GM18502 (cell line): ENCODE data around the gene SNX17.
A peak's percentile ranks its signal among the peaks of the same experiment; 100 is the strongest.
"Not testable (repeated sequence)": the region's sequence is repeated elsewhere in the genome, so short reads cannot be mapped to it uniquely, and the experiment has no call there.

Experiments used
- ATAC-seq: cut with Tn5 transposase; IDR thresholded peaks from one replicate; pipeline ENCODE4 v1.9.1; 2021; ENCODE audit warnings: mild to moderate bottlenecking; ENCODE audit not compliant: unreplicated experiment, poor library complexity

SNX17 gene

DNA sequence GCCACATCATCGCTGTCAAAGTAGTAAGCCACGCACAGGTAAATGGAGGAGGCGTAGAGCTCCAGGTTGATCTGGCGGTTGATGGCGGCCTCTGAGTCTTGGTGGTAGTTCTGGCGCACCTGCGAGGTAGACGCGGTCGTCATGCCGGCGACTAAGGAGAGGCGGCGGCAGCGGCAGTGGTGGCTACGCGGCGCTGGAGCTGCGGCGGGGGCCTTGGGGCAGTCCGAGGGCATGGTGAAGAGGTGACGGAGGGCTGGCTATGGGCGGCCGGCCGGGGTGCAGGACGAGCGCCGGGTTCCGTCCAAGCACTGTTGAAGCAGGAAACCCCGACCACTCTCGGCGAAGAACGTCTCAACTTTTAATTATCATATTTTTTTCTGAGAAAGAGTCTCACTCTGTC lies 22.8 kb downstream of the SNX17 start:
- ATAC-seq, result no peak

DNA sequence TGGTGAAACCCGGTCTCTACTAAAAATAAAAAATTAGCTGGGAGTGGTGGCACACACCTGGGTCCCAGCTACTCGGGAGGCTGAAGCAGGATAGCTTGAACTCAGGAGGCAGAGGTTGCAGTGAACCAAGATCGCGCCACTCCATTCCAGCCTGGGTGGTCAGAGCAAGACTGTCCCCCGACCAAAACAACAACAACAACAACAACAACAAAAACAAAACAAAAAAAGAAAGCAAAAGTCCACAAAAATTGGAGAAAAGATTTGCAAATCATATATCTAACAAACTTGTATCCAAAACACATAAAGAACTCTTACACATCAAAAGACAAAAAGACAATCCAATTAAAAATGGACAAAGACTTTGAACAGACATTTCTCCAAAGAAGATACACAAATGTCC lies 28.5 kb downstream of the SNX17 start:
- no peak for ATAC-seq

DNA sequence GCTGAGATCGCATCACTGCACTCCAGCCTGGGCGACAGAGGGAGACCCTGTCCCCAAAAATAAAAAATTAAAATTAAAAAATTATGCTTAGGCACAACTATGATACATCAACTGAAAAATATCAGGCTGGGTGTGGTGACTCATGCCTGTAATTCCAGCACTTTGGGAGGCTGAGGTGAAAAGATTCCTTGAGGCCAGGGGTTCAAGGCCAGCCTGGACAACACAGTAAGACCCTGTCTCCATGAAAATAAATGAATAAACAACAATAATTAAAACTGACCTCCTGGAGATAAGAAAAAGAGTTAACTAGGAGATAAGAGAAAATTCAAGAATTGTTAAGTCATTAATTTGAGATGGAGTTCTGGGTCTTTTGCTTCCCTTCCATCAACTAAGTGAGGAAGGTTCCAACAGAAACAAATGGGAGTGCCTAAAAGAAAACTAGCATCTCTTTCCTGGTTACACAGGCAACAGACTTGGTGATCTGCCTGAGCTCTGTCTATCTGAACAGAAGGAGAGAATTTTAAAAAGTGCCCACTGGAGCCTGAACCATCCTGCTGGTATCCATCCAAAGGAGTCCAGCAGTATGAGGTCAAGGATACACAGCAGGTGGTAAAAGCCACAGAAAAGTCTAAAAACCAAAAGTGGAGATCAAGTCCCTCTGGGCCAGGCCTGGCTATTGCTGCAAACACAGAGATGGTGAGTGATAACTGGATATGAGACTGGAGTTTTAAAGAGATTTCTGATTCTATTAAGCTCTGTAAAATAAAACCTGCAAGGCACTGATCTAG lies 30.1 kb downstream of the SNX17 start:
- no peak for ATAC-seq

DNA sequence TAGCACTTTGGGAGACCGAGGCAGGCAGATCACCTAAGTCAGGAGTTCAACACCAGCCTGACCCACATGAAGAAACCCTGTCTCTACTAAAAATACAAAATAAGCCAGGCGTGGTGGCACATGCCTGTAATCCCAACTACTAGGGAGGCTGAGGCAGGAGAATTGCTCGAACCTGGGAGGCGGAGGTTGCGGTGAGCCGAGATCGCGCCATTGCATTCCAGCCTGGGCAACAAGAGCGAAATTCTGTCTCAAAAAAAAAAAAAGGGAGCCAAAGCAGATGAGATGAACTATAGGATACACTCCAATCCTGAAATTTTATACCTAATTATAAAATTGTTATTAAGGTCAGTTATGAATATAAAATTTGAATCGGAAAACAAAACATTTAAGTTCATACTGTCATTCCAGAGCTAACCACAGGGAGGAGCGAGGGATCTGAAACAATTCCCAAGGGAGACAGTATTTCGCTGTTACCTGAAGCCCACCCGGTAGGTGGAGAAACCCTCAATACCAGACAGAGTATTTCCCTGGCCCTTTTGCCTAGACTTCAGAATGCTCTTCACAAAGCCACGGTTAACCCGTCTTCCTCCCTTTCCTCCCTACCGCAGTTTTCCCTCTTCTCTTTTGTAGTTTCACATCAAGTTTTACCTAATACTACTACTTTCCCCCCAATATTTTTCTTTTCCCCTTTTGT lies 37.5 kb downstream of the SNX17 start:
- no peak for ATAC-seq

DNA sequence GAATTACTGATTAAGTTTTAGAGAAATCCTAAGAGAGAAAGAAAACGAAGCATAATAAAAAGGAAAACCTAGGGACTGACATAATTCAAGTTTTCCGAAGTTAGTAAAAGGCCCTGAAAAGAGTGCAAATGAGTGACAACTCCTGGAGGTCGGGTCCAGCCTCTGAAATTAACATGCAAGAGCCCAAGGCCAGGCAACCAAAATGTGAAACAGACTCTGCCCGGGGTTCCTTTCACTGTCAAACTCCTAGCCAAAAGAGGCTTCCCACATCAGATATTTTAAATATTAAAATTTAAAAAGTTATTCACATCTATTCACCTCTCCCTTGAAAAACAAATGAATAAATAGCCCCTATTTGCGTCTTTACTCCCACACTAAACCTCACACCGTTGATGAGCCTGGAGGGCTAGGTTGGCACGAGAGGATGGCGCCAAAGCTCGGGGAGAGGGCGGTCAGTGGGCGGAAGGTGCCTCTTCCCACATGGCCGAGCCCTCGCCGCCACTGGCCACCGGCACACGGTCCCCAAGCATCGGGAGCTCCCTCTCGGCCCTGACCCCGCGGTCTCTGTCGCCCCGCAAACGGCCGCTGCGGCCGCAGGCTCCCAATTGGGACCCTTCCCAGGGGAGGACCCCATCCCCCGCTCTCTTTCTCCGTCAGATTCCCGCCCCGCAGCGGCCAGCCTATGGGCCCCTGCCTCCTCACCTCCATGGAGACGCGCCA lies 38.3 kb downstream of the SNX17 start:
- ATAC-seq, result peak; percentile 28

DNA sequence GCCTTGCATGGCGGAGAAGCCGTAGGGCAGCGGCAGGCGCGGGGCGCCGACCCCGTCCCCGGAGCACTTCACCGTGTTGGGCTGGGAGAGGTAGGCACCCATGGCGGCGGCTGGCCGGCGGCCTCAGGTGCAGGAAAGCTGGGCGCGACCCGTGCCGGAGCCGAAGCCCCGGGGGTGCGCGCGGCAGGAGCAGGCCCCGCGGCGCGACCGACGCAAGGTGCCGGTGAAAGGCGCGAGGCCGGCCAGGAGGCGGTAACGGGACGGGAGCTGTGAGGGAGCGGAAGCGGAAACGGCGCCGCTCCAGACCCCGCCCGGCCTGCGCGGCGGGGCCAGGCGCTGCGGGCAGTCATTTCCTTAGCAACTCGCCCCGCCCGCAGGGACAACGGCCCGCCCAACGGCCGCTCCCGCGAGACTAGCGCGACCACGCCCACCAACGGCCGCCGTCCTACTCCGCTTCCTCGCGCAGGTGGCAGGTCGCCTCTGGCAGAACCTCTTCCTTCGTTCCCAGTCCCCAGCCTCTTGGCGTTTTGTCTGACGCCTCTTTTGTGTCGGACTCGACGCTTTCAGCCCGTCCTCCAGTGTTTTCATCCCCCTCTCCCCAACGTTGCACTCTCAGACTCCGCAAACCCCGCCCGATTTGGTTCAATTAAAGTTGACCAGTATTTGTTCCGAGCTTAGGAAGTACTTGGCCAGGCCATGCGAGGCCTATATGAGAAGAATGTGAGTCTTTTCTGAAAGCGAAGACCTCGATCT lies 39.1 kb downstream of the SNX17 start, which contains the start of gene PPM1G:
Gene PPM1G, minus strand, starts transcription at position 271 of the 753 bp plus-strand sequence. Its CDS starts 169 bp downstream, at position 102.
- ATAC-seq, result peak; percentile 94

DNA sequence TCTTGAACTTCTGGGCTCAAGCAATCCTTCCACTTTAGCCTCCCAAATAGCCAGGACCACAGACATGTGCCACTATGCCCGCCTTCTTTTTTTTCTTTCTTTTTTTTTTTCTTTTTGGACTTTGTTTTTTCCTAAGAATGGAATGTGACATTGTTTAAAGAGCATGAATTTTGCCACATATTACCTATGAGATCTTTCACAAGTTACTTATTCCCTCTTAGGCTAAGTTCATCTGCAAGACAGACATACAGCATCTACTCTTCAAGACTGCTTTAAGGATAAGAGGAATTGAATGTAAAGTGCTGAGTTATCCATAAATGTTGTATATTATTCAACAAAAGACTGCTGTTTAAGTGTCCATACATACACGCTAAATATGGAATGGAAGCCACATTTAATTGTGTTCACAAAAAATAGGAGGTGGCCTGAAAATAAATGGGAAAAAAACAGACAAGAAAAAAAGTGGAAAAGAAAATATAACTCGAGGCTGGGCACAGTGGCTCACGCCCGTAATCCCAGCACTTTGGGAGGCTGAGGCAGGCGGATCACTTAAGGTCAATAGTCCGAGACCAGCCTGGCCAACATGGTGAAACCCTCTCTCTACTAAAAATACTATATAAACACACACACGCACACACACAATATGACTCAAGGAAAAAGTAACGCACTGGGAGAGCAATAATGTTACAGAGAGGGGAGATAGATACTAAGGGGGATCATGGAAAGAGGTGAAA lies 42.2 kb downstream of the SNX17 start:
- ATAC-seq, result no peak

DNA sequence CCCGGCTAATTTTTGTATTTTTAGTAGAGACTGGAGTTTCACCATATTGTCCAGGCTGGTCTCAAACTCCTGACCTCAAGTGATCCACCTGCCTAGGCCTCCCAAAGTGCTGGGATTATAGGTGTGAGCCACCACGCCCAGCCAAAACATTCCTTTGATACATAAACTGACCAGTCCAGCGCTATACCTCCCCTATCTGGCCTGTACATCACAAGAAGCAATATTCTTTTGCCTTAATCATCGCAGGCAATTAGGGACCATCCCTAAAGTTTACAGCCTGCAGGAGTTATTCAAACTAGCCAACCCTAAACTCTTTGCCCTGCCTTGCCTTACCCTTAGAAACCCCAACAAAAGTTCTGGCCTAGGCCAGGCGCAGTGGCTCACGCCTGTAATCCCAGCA lies 45.7 kb downstream of the SNX17 start:
- ATAC-seq, result no peak

DNA sequence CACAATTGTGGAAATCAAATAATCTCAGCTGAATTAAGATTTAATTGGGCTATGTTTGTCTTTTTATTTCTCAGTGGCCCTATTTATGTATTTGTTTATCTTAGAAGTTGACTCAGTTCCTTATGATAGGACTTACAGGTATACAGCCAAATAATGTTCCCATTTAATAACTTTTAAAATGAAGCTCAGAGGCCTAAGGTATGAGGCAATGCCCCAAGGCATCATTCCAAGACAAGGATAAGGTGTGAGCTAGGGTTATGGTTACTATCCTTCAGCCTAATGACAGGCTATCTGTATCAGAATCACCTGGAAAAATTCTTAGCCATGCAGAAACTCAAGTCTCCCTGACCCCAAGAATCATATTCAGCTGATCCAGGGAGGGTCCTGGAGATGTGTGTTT lies 50.6 kb downstream of the SNX17 start:
- no peak for ATAC-seq

DNA sequence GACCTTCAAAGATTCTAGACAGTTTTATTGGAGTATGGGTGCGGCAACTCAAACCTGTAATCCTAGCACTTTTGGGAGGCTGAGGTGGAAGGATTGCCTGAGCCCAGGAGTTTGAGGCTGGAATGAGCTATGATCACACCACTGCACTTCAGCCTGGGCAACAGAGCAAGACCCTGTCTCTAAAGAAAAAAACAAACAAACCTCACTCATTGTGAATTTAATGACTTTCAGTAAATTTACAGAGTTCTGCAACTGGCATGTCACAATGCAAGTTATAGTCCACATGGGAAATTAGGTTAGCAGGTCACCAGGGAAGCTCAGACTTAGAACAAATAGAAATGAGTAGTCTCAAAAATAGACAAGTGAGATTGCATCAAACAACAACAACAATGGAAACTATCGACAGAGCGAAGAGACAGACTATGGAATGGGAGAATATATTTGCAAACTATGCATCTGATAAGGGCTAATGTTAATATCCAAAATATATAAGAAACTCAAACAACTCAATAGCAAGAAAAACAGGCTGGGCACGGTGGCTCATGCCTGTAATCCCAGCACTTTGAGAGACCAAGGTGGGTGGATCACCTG lies 51.3 kb downstream of the SNX17 start:
- ATAC-seq, result no peak

DNA sequence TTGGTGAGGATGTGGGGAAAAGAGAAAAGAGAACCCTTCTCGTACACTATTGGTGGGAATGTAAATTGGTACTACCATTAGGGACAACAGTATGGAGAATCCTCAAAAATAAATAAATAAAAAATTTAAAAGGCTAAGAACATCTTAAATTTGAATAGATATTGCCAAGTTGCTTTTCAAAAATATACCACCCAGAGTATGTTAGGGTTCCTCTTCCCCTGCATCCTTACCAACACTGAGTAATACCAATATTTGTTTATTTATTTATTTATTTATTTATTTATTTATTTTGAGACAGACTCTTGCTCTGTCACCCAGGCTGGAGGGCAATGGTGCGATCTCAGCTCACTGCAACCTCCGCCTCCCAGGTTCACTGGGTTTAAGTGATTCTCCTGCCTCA lies 52.5 kb downstream of the SNX17 start:
- ATAC-seq, result no peak

DNA sequence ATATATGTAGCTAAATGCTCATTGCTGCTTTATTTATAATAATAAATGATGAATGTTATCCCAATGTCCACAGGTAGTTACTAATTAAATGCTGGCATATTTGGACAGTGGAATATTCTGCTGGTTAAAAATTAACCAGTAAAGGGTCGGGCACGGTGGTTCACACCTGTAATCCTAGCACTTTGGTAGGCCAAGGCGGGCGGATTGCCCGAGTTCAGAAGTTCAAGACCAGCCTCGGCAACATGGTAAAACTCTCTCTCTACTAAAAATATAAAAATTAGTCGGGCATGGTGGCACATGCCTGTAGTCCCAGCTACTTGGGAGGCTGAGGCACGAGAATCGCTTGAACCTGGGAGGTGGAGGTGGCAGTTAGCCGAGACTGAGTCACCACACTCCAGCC lies 54.6 kb downstream of the SNX17 start:
- not testable (repeated sequence) for ATAC-seq
